Endometrial microvascular endothelial cells (primary cell): ENCODE measurements around the gene CLTC. TPM values are rescaled to one million over a fixed set of nuclear protein-coding genes. Genes with fewer than 3 reads are reported as not detected.

ENCODE experiments used
- in situ Hi-C: cut with HindIII; loops from 2 replicates; pipeline ENCODE4 v1.10.0; 2017; ENCODE audit warnings: low sequenced_read_pairs, low pct_unique_long_range_greater_than_20kb; ENCODE audit errors: inconsistent ontology term
- total RNA-seq: library from RNA; depleted of rRNA; stranded (reverse); fragments of >200 nt; gene quantifications from one replicate; pipeline ENCODE4 v1.2.3, GENCODE V29; 2015; ENCODE audit errors: inconsistent ontology term

CLTC gene
- total RNA-seq, 1 donor from 2014 or later, result 502 TPM

GRCh38 chr17:59711936-59712335, 92.2 kb downstream of the CLTC start:
- in situ Hi-C loops, result no loop called here

GRCh38 chr17:59712862-59713261, 93.2 kb downstream of the CLTC start:
- in situ Hi-C loops, result no loop called here

- in situ Hi-C loops, result no loop called here
Observed at GRCh38 chr17:59714255-59714654, 94.6 kb downstream of the CLTC start.

- in situ Hi-C loops, result no loop called here
Observed at GRCh38 chr17:59716427-59716826, 96.7 kb downstream of the CLTC start.

- in situ Hi-C loops, result no loop called here
Observed at GRCh38 chr17:59719526-59719925, 99.8 kb downstream of the CLTC start.

- in situ Hi-C loops, result no loop called here
Observed at GRCh38 chr17:59722623-59723022, 102.9 kb downstream of the CLTC start.

GRCh38 chr17:59723041-59723440, 103.3 kb downstream of the CLTC start:
- in situ Hi-C loops, result no loop called here

GRCh38 chr17:59723607-59724006, 103.9 kb downstream of the CLTC start:
- in situ Hi-C loops, result no loop called here

- in situ Hi-C loops, result no loop called here
Observed at GRCh38 chr17:59725691-59726090, 106.0 kb downstream of the CLTC start.

- in situ Hi-C loops, result no loop called here
Observed at GRCh38 chr17:59727817-59728533, 108.3 kb downstream of the CLTC start.

GRCh38 chr17:59730268-59730834, 110.7 kb downstream of the CLTC start:
- in situ Hi-C loops, result no loop called here

GRCh38 chr17:59733697-59734096, 114.0 kb downstream of the CLTC start:
- in situ Hi-C loops, result no loop called here

GRCh38 chr17:59734226-59734625, 114.5 kb downstream of the CLTC start:
- in situ Hi-C loops, result no loop called here

- in situ Hi-C loops, result no loop called here
Observed at GRCh38 chr17:59737324-59737723, 117.6 kb downstream of the CLTC start.

- in situ Hi-C loops, result no loop called here
Observed at GRCh38 chr17:59743842-59744241, 124.1 kb downstream of the CLTC start.

GRCh38 chr17:59745040-59745439, 125.3 kb downstream of the CLTC start:
- in situ Hi-C loops, result no loop called here

Other genes with a start within 250 kb of the CLTC start
- 42.8 TPM for gene DHX40, start 54.3 kb upstream of the CLTC start, total RNA-seq
- 47.3 TPM for gene PTRH2, start 87.5 kb downstream of the CLTC start, total RNA-seq
- 138 TPM for gene VMP1, start 87.8 kb downstream of the CLTC start, total RNA-seq